Chondrocyte (in vitro differentiated cells): ENCODE results near the gene MRGPRD. TPM values are rescaled to one million over a fixed set of nuclear protein-coding genes. Genes with fewer than 3 reads are reported as not detected.

ENCODE experiments used
- DNase-seq: peaks from one replicate; pipeline ENCODE4 v3.0.0; 2021; ENCODE audit warnings: mixed read lengths, low spot score
- H3K27ac Mint-ChIP-seq: one replicate; pipeline ENCODE4 v1.8.0; 2021; ENCODE audit warnings: mild to moderate bottlenecking, moderate library complexity, mixed read lengths; ENCODE audit not compliant: unreplicated experiment
- H3K27me3 Mint-ChIP-seq: 2 replicates; pipeline ENCODE4 v1.8.0; 2021; ENCODE audit warnings: low read depth, mixed read lengths
- H3K36me3 Mint-ChIP-seq: 2 replicates; pipeline ENCODE4 v1.8.0; 2021; ENCODE audit warnings: low read depth, mixed read lengths
- H3K4me1 Mint-ChIP-seq: 2 replicates; pipeline ENCODE4 v1.8.0; 2021; ENCODE audit warnings: low read depth, mild to moderate bottlenecking, mixed read lengths
- H3K4me3 Mint-ChIP-seq: one replicate; pipeline ENCODE4 v1.8.0; 2021; ENCODE audit warnings: mild to moderate bottlenecking, moderate library complexity, mixed read lengths; ENCODE audit not compliant: unreplicated experiment
- H3K9me3 Mint-ChIP-seq: 2 replicates; pipeline ENCODE4 v1.8.0; 2021; ENCODE audit warnings: low read depth, mixed read lengths
- CTCF ChIP-seq: fragments of 200-600 bp; sonication (generic); IDR thresholded peaks from 2 replicates; pipeline ENCODE4 v1.5.0; 2021; ENCODE audit warnings: antibody characterized with exemption, mild to moderate bottlenecking, moderate library complexity
- total RNA-seq: library from RNA; stranded (reverse); gene quantifications from 3 replicates; pipeline ENCODE4 v1.2.1, GENCODE V29; 2021

MRGPRD gene
- total RNA-seq, 1 donor from 2014 or later = not detected

GRCh38 chr11:68939583-68940555 lies 40.9 kb downstream of the MRGPRD start:
- H3K27ac Mint-ChIP-seq = no peak overlapping the region
- H3K9me3 Mint-ChIP-seq = no peaks in the 10 kb centered on the region
- peaks cover 17% of the 10 kb centered on the region for H3K4me1 Mint-ChIP-seq
- DNase-seq = peak; percentile 75
- no peaks in the 10 kb centered on the region for H3K27me3 Mint-ChIP-seq
- H3K36me3 Mint-ChIP-seq = peaks cover 8% of the 10 kb centered on the region
- no peak overlapping the region for H3K4me3 Mint-ChIP-seq
- no peak for TF ChIP-seq CTCF

GRCh38 chr11:68938816-68939582 lies 41.8 kb downstream of the MRGPRD start:
- no peak overlapping the region for H3K27ac Mint-ChIP-seq
- peak; percentile 86 for DNase-seq
- H3K27me3 Mint-ChIP-seq = no peaks in the 10 kb centered on the region
- H3K4me3 Mint-ChIP-seq = no peak overlapping the region
- H3K36me3 Mint-ChIP-seq = peaks cover 8% of the 10 kb centered on the region
- no peak for TF ChIP-seq CTCF
- peaks cover 17% of the 10 kb centered on the region for H3K4me1 Mint-ChIP-seq
- no peaks in the 10 kb centered on the region for H3K9me3 Mint-ChIP-seq

- no peak overlapping the region for H3K4me3 Mint-ChIP-seq
- no peaks in the 10 kb centered on the region for H3K27me3 Mint-ChIP-seq
- no peak for TF ChIP-seq CTCF
- DNase-seq = peak; percentile 70
- H3K4me1 Mint-ChIP-seq = peaks cover 11% of the 10 kb centered on the region
- H3K9me3 Mint-ChIP-seq = no peaks in the 10 kb centered on the region
- H3K36me3 Mint-ChIP-seq = peaks cover 8% of the 10 kb centered on the region
- no peak overlapping the region for H3K27ac Mint-ChIP-seq
These were observed 42.7 kb downstream of the MRGPRD start for GRCh38 chr11:68938088-68938487.

- Mint-ChIP-seq H3K9me3 (no peaks in the 10 kb centered on the region), H3K4me3 (no peak overlapping the region), H3K4me1 (peaks cover 2% of the 10 kb centered on the region), H3K27me3 (no peaks in the 10 kb centered on the region), H3K27ac (no peak overlapping the region), H3K36me3 (peaks cover 10% of the 10 kb centered on the region)
- TF ChIP-seq CTCF = no peak
- peak; percentile 74 for DNase-seq
These were observed 43.8 kb downstream of the MRGPRD start for GRCh38 chr11:68936676-68937620.
